ENCODE results near the gene CYP46A1. TPM values are rescaled to one million over a fixed set of nuclear protein-coding genes. Genes with fewer than 3 reads are reported as not detected.

The CYP46A1 gene
- polyA plus RNA-seq, 2 of the 4 experiments (the other 2 are of a cell fraction): 0.06 to 0.13 TPM

- H3K27ac ChIP-seq: no peak overlapping the region
- FAIRE-seq (no peak), DNase-seq (ENCODE audit: low read depth in 1 of 2, low spot score in 1 of 2) (no peak), ATAC-seq (no peak)
- peaks cover 10% of the 10 kb centered on the region for H3K4me1 ChIP-seq
- POLR2A ChIA-PET: no interaction called here
- CTCF ChIA-PET: interaction anchor here (0.5 to 20.7 kb wide), 7 partner anchors 10 to 76 kb away, joined by 3 to 263 read pairs (median 4); no protein-coding TSS in a partner anchor
- TF ChIP-seq RFX5 (IDR thresholded peaks at IDR 0.05): no peak
- TF ChIP-seq E2F6 (IDR thresholded peaks at IDR 0.05; ENCODE audit: borderline replicate concordance, low read depth): no peak
- TF ChIP-seq JUN (IDR thresholded peaks at IDR 0.05): no peak
- no peak for TF ChIP-seq ZNF302 (CRISPR knock-in tag; IDR thresholded peaks at IDR 0.05)
- TF ChIP-seq, protein P1, sequence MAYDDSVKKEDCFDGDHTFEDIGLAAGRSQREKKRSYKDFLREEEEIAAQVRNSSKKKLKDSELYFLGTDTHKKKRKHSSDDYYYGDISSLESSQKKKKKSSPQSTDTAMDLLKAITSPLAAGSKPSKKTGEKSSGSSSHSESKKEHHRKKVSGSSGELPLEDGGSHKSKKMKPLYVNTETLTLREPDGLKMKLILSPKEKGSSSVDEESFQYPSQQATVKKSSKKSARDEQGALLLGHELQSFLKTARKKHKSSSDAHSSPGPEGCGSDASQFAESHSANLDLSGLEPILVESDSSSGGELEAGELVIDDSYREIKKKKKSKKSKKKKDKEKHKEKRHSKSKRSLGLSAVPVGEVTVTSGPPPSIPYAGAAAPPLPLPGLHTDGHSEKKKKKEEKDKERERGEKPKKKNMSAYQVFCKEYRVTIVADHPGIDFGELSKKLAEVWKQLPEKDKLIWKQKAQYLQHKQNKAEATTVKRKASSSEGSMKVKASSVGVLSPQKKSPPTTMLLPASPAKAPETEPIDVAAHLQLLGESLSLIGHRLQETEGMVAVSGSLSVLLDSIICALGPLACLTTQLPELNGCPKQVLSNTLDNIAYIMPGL (CRISPR knock-in tag; IDR thresholded peaks at IDR 0.05; ENCODE audit: borderline replicate concordance): no peak
- no peak for TF ChIP-seq ZSCAN20 (CRISPR knock-in tag; IDR thresholded peaks at IDR 0.05)
- TF ChIP-seq, protein P2, sequence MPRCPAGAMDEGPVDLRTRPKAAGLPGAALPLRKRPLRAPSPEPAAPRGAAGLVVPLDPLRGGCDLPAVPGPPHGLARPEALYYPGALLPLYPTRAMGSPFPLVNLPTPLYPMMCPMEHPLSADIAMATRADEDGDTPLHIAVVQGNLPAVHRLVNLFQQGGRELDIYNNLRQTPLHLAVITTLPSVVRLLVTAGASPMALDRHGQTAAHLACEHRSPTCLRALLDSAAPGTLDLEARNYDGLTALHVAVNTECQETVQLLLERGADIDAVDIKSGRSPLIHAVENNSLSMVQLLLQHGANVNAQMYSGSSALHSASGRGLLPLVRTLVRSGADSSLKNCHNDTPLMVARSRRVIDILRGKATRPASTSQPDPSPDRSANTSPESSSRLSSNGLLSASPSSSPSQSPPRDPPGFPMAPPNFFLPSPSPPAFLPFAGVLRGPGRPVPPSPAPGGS (IDR thresholded peaks at IDR 0.05): no peak
- TF ChIP-seq RNF2 (IDR thresholded peaks at IDR 0.05; ENCODE audit: borderline replicate concordance, low read depth): no peak
- TF ChIP-seq CBX2 (IDR thresholded peaks at IDR 0.05; ENCODE audit: borderline replicate concordance, low read depth): no peak
- H3K4me2 ChIP-seq: no peak overlapping the region
- no peaks in the 10 kb centered on the region for H3K9me3 ChIP-seq
- no peak overlapping the region for H3K4me3 ChIP-seq
- WGBS (ENCODE audit: missing lambda C conversion rate): 77% methylated on average over 13 of the region's 13 CpGs
These were observed 79.6 kb downstream of the CYP46A1 start for GRCh38 chr14:99763527-99764221.

- no peaks in the 10 kb centered on the region for H3K9me3 ChIP-seq
- no peak for DNase-seq (ENCODE audit: low read depth in 1 of 2, low spot score in 1 of 2)
- peaks cover 4% of the 10 kb centered on the region; the same call in 2 of the 3 replicates for H3K4me1 ChIP-seq
- ChIA-PET POLR2A (no interaction called here), CTCF (interaction anchor here (0.5 to 1.7 kb wide), 6 partner anchors 13 to 77 kb away, joined by 3 to 6 read pairs (median 4); no protein-coding TSS in a partner anchor)
- TF ChIP-seq MAZ (IDR thresholded peaks at IDR 0.05; ENCODE audit: borderline replicate concordance, low read depth, low read length) (no peak), HOXB5 (CRISPR knock-in tag; IDR thresholded peaks at IDR 0.05) (no peak), FOSB (CRISPR knock-in tag; IDR thresholded peaks at IDR 0.05) (no peak), POLR2A (IDR thresholded peaks at IDR 0.05; ENCODE audit: low read length) (no peak), EP300 (IDR thresholded peaks at IDR 0.05) (no peak), CHD4 (IDR thresholded peaks at IDR 0.05; ENCODE audit: borderline replicate concordance) (no peak), MAFK (IDR thresholded peaks at IDR 0.05; ENCODE audit: partially characterized antibody) (no peak), NFE2L2 (conservative IDR thresholded peaks at IDR 0.05; ENCODE audit: low read length) (no peak), JUN (IDR thresholded peaks at IDR 0.05) (no peak), HEYL (CRISPR knock-in tag; IDR thresholded peaks at IDR 0.05) (no peak), JUNB (IDR thresholded peaks at IDR 0.05) (no peak), RAD21 (conservative IDR thresholded peaks at IDR 0.05 in 1 of 2, IDR thresholded peaks at IDR 0.05 in 1 of 2) (no peak), ZC3H11A (IDR thresholded peaks at IDR 0.05) (no peak), MYC (IDR thresholded peaks at IDR 0.05; ENCODE audit: borderline replicate concordance, low read length) (no peak), RNF2 (IDR thresholded peaks at IDR 0.05; ENCODE audit: borderline replicate concordance, low read depth) (no peak)
- TF ChIP-seq, protein P3, sequence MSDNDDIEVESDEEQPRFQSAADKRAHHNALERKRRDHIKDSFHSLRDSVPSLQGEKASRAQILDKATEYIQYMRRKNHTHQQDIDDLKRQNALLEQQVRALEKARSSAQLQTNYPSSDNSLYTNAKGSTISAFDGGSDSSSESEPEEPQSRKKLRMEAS (IDR thresholded peaks at IDR 0.05): no peak
- TF ChIP-seq, protein P4, sequence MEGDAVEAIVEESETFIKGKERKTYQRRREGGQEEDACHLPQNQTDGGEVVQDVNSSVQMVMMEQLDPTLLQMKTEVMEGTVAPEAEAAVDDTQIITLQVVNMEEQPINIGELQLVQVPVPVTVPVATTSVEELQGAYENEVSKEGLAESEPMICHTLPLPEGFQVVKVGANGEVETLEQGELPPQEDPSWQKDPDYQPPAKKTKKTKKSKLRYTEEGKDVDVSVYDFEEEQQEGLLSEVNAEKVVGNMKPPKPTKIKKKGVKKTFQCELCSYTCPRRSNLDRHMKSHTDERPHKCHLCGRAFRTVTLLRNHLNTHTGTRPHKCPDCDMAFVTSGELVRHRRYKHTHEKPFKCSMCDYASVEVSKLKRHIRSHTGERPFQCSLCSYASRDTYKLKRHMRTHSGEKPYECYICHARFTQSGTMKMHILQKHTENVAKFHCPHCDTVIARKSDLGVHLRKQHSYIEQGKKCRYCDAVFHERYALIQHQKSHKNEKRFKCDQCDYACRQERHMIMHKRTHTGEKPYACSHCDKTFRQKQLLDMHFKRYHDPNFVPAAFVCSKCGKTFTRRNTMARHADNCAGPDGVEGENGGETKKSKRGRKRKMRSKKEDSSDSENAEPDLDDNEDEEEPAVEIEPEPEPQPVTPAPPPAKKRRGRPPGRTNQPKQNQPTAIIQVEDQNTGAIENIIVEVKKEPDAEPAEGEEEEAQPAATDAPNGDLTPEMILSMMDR (IDR thresholded peaks at IDR 0.05): no peak
- TF ChIP-seq, protein P2 (IDR thresholded peaks at IDR 0.05): no peak
- TF ChIP-seq, protein P5, sequence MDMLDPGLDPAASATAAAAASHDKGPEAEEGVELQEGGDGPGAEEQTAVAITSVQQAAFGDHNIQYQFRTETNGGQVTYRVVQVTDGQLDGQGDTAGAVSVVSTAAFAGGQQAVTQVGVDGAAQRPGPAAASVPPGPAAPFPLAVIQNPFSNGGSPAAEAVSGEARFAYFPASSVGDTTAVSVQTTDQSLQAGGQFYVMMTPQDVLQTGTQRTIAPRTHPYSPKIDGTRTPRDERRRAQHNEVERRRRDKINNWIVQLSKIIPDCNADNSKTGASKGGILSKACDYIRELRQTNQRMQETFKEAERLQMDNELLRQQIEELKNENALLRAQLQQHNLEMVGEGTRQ (IDR thresholded peaks at IDR 0.05): no peak
- TF ChIP-seq, protein P1 (CRISPR knock-in tag; IDR thresholded peaks at IDR 0.05; ENCODE audit: borderline replicate concordance): no peak
- no peak overlapping the region for H3K4me2 ChIP-seq
- no peak for ATAC-seq
- H3K4me3 ChIP-seq: no peak overlapping the region
- 82% methylated on average over 11 of the region's 11 CpGs for WGBS (ENCODE audit: missing lambda C conversion rate)
- FAIRE-seq: no peak
- H3K27ac ChIP-seq: no peak overlapping the region
These were observed 80.2 kb downstream of the CYP46A1 start for GRCh38 chr14:99764222-99764706.
